Measurements from ENCODE around the gene PWWP2B. TPM values are rescaled to one million over a fixed set of nuclear protein-coding genes. Genes with fewer than 3 reads are reported as not detected.

The PWWP2B gene
- total and polyA plus RNA-seq, 2 donors (not counting 3 experiments of a cell fraction or from before 2014, with no cell fraction given): 4.6 to 11.8 TPM

- Histone ChIP-seq H3K4me3 (replicated peaks in 1 of 3; ENCODE audit: insufficient read depth in 1 of 3, low read depth in 1 of 3, low read length in 3 of 3) (no peak overlapping the region), H3K9me1 (replicated peaks; ENCODE audit: control insufficient read depth, extremely low read depth, insufficient read depth, low read length) (no peaks in the 10 kb centered on the region), H3K36me3 (ENCODE audit: control insufficient read depth in 2 of 2, extremely low read depth in 1 of 2, insufficient read depth in 2 of 2, low read length in 2 of 2) (no peaks in the 10 kb centered on the region), H4K20me1 (replicated peaks; ENCODE audit: control insufficient read depth, extremely low read depth, insufficient read depth, low read length) (no peaks in the 10 kb centered on the region), H3K27me3 (ENCODE audit: control insufficient read depth in 2 of 2, insufficient read depth in 2 of 2, low read length in 2 of 2) (no peaks in the 10 kb centered on the region), H3K4me1 (ENCODE audit: control insufficient read depth, extremely low read depth, insufficient read depth, low read length) (peaks cover 4% of the 10 kb centered on the region), H3K27ac (ENCODE audit: insufficient read depth, low read depth, low read length) (no peak overlapping the region), H3K4me2 (ENCODE audit: insufficient read depth, low read length) (no peak overlapping the region), H3K79me2 (ENCODE audit: control insufficient read depth, insufficient read depth, low read length) (no peaks in the 10 kb centered on the region), H3K9ac (replicated peaks; ENCODE audit: extremely low read depth, insufficient read depth, low read length) (no peak overlapping the region), H2AFZ (ENCODE audit: low read depth, low read length) (no peak overlapping the region), H3K9me3 (replicated peaks; ENCODE audit: control insufficient read depth, insufficient read depth, low read length) (no peaks in the 10 kb centered on the region)
- FAIRE-seq (no peak), DNase-seq (ENCODE audit: low read depth, low spot score) (no peak)
- dilution Hi-C loops (cut with MboI; ENCODE audit: extremely low pct_ligation_motif_present, low sequenced_read_pairs): no loop called here
- POLR2A ChIA-PET: no interaction called here
- intact Hi-C loops (cut with micrococcal nuclease): no loop called here
- TF ChIP-seq EZH2 (IDR thresholded peaks at IDR 0.05; ENCODE audit: borderline replicate concordance, low read depth, low read length, severe bottlenecking) (no peak), MAX (IDR thresholded peaks at IDR 0.05; ENCODE audit: insufficient read depth, insufficient read length) (no peak), CTCF (IDR thresholded peaks at IDR 0.05; ENCODE audit: extremely low read depth in 1 of 2, insufficient read depth in 1 of 2, low read depth in 1 of 2, low read length in 2 of 2) (no peak), POLR2A (IDR thresholded peaks at IDR 0.05; ENCODE audit: low read depth, low read length) (no peak), POLR2AphosphoS5 (IDR thresholded peaks at IDR 0.05; ENCODE audit: insufficient read depth, low read depth, low read length) (no peak), MYC (IDR thresholded peaks at IDR 0.05; ENCODE audit: low read depth, low read length) (no peak), JUN (IDR thresholded peaks at IDR 0.05; ENCODE audit: borderline replicate concordance, insufficient read depth, insufficient read length, low read depth) (no peak), GATA2 (IDR thresholded peaks at IDR 0.05; ENCODE audit: insufficient read depth, insufficient read length, low read depth, low read length) (no peak), FOS (IDR thresholded peaks at IDR 0.05; ENCODE audit: borderline replicate concordance, insufficient read depth, low read length) (no peak)
- BruUV-seq (replicated peaks): no TSS peak
- CTCF ChIA-PET: interaction anchor here (0.6 kb wide), 1 partner anchor 117 kb away, joined by 3 read pairs; no protein-coding TSS in a partner anchor
Measured at GRCh38 chr10:132448248-132448731, 51.3 kb downstream of the PWWP2B start.
